IPS-20b (cell line): ENCODE measurements around the gene RNF39.

Experiments used
- H3K27ac ChIP-seq: one replicate; pipeline ENCODE4 v1.5.1; 2013; ENCODE audit warnings: low read length
- H3K27me3 ChIP-seq: 2 replicates; pipeline ENCODE4 v1.6.1; 2013; ENCODE audit warnings: mild to moderate bottlenecking, low read length, inconsistent platforms; ENCODE audit not compliant: insufficient read depth
- H3K36me3 ChIP-seq: 2 replicates; pipeline ENCODE4 v1.6.1; 2013; ENCODE audit warnings: low read depth, mild to moderate bottlenecking, inconsistent platforms, low read length, moderate library complexity; ENCODE audit not compliant: insufficient read depth
- H3K4me1 ChIP-seq: 2 replicates; pipeline ENCODE4 v1.6.1; 2013; ENCODE audit warnings: mild to moderate bottlenecking, control low read depth, inconsistent platforms, low read length, moderate library complexity; ENCODE audit not compliant: insufficient read depth
- H3K4me3 ChIP-seq: 2 replicates; pipeline ENCODE4 v1.5.1; 2013; ENCODE audit warnings: mild to moderate bottlenecking, low read length, inconsistent platforms
- H3K9ac ChIP-seq: 2 replicates; pipeline ENCODE4 v1.6.1; 2013; ENCODE audit warnings: low read depth, mild to moderate bottlenecking, inconsistent platforms, low read length, moderate library complexity
- H3K9me3 ChIP-seq: 2 replicates; pipeline ENCODE4 v1.6.1; 2013; ENCODE audit warnings: mild to moderate bottlenecking, low read depth, low read length, inconsistent platforms; ENCODE audit not compliant: insufficient read depth

Gene RNF39

DNA sequence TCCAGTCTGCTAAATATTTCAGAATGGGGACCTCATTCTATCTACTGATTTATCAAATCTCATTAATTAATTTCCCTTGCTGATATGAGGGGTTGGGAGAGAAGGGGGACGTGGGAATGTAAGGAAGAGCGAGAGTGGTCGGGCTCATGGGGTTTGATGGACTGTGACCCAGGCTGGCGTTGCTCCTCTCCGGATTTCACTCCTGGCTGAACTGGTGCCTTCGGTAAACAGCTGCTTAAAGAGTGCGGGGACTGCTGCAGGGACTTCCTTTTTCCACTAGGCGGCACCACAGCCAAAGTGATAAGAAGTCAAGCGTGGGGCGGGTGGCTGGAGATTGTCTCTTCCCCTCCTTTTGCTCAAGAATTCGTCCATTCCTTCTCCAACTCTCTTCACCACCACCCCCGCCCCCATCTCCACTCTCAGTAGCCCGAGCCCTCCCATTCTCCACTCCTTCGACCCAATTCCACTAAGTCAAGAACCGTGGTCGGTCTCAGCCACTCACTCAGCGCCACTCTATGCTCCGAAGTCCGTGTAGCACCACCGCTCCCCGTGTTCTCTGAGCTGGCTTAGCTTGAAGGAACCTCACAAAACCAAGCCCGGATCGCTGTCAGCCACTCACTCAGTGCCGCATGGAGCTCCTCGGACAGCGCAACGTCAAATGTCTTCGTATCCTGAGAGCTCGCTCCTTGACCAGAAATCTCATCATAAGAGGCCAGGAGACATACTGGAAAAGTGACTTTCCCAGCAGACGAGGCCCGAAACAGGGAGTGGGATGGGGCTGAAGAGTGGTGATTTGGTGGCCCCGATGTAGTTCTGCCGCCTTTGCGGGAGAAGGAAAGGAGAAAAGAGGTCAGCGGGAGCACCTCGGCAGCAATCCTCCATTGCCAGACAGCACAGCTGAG is 27.7 kb upstream of the RNF39 start:
- Histone ChIP-seq H3K9ac (no peak overlapping the region), H3K4me1 (peaks cover 6% of the 10 kb centered on the region; the same call in 1 of the 2 replicates), H3K9me3 (no peaks in the 10 kb centered on the region), H3K36me3 (no peaks in the 10 kb centered on the region), H3K4me3 (peak overlapping the region; percentile 63; the same call in 1 of the 2 replicates), H3K27ac (no peak overlapping the region), H3K27me3 (peaks cover 70% of the 10 kb centered on the region)

DNA sequence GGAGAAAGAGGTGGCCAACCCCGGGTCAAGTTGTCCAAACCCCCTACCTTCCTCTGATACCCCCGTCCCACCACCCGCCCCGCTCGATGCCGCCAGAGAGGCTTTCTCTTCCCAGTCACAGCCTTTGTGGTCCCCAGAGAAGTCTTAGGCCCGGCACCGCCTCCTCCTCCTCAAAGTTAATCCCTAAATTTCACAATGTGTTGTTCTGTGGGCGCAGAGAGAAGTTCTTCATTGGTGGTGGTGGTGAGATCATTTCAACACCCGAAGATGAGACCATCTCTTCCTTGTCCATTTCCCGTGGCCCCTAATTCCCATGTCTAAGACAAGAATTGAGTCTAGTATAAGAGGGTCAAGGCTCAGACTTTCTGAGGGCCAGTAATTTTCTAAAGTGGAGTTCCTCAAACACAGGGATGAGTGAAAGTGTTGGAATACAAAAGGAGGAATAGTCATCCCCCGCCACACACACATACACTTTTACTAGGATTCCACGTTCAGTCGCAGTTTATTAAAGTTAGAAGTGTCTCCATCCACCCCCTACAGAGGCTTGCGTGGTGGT is 26.9 kb upstream of the RNF39 start:
- Histone ChIP-seq H3K4me3 (peak overlapping the region; percentile 63), H3K27ac (no peak overlapping the region), H3K27me3 (peaks cover 77% of the 10 kb centered on the region), H3K36me3 (no peaks in the 10 kb centered on the region), H3K9me3 (no peaks in the 10 kb centered on the region), H3K9ac (no peak overlapping the region), H3K4me1 (peaks cover 6% of the 10 kb centered on the region; the same call in 1 of the 2 replicates)

DNA sequence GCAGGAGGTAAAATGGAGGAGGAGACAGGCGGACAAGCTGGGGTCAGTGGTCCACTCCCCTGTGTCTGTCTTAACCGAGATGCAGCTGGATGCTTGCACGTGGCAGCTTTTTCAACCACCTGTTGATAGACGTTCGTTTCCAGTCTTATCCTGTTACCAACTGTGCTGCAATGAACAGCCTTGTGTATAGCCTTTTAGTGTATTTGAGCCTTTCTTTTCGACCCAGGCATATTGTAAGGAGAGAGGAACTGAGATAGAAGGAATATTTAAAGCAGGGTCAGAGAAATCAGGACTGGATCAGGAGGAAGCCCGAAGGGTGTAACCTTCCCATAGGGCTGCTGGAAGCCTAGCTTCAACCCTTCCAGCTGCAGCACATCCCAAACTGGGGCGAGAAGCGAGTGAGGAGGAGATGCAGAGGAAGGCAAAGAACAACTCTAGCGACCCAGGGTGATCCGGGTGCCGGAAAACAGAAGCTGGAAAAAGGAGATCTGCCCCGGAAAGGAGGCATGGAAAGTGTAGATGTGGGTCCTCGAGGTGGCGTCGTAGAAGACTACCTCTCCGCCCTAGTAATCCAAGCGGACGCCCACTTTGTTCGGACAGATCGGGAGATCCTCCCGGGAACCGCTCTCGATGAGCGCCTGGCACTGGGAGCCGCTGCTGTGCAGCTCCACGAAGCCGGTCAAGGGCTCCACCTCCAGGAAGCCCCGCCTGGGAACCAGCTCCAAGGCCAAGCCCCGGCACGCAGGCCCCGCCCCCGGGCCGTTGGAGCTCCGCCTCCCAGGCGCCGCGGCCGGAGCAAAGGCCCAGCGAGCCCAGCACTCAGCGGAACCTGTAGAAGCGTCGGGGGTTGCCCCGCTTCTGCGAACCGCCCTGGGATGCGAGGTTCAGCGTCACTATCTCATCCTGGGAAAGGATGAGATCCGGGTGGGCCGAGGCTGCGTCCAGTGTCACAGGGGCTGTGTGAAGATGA is 26.2 kb upstream of the RNF39 start:
- H3K36me3 ChIP-seq: no peaks in the 10 kb centered on the region
- H3K27ac ChIP-seq: no peak overlapping the region
- H3K4me3 ChIP-seq: peak overlapping the region; percentile 63
- H3K9ac ChIP-seq: no peak overlapping the region
- peaks cover 6% of the 10 kb centered on the region; the same call in 1 of the 2 replicates for H3K4me1 ChIP-seq
- H3K9me3 ChIP-seq: no peaks in the 10 kb centered on the region
- H3K27me3 ChIP-seq: peaks cover 85% of the 10 kb centered on the region

DNA sequence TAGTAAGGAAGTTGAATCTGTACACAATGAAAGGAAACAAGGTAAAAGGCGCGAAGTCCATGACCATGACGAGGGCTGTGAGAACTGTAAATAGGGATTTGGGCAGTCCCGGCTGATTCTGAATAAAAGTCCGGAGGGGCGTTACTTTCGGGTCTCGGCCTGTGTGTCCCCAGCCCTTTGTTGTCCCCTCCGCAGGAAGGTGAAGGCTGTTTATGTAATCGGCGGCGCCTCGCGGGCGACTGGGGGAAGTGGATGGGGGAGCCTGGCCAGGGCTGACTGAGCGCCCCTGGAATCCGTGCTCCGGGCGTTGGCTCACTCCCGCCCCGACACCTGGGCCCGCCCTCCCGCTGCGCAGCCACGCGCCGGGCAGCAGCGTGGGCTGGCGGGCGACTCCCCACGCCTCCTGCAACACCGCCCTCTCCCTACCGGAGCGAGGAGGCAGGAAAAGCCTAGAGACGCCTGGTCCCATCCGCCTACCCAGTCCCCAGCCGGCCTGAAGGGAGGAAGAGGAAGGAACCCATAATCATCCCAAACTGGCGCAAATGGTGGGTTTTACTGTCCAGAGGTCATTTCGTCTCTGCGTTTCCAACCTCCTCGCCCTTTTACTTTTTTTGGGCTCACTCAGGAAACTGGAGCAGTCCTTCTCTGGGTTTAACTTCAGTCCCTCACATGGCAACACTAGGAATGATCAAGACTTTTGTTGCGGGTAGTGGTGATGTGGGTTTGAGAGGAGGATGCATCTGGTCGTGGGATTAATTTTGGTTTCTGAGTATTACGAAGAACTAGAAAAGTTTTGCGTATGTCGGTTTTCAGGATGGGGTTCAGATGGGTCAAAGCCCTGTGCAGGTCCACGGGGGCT is 25.2 kb upstream of the RNF39 start:
- Histone ChIP-seq H3K36me3 (no peaks in the 10 kb centered on the region), H3K4me1 (peaks cover 6% of the 10 kb centered on the region; the same call in 1 of the 2 replicates), H3K27me3 (peaks cover 89% of the 10 kb centered on the region), H3K27ac (no peak overlapping the region), H3K9me3 (no peaks in the 10 kb centered on the region), H3K9ac (peak overlapping the region; percentile 1; the same call in 1 of the 2 replicates), H3K4me3 (peak overlapping the region; percentile 63)

DNA sequence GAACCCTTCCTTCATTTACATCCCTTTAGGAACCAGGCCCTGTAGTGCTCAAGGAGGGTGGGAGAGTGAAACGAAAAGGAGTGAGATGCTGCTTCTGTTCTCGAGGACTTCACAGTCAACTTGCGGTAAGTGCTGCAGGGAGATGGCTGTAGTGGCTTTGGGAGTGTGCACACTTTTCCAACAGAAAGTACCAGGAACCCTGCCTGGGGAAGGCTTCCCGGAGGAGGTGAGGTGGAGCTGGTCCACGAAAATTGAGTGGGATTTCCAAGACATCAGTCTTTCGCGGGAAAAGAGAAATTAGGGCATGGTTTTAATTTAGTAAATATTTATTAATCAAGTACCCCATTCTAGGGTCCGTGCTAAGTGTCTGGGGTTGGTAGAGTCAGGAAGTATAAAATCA is 24.6 kb upstream of the RNF39 start:
- Histone ChIP-seq H3K4me3 (peak overlapping the region; percentile 63), H3K9me3 (no peaks in the 10 kb centered on the region), H3K4me1 (peaks cover 6% of the 10 kb centered on the region; the same call in 1 of the 2 replicates), H3K27me3 (peaks cover 88% of the 10 kb centered on the region), H3K27ac (no peak overlapping the region), H3K36me3 (no peaks in the 10 kb centered on the region), H3K9ac (no peak overlapping the region)

DNA sequence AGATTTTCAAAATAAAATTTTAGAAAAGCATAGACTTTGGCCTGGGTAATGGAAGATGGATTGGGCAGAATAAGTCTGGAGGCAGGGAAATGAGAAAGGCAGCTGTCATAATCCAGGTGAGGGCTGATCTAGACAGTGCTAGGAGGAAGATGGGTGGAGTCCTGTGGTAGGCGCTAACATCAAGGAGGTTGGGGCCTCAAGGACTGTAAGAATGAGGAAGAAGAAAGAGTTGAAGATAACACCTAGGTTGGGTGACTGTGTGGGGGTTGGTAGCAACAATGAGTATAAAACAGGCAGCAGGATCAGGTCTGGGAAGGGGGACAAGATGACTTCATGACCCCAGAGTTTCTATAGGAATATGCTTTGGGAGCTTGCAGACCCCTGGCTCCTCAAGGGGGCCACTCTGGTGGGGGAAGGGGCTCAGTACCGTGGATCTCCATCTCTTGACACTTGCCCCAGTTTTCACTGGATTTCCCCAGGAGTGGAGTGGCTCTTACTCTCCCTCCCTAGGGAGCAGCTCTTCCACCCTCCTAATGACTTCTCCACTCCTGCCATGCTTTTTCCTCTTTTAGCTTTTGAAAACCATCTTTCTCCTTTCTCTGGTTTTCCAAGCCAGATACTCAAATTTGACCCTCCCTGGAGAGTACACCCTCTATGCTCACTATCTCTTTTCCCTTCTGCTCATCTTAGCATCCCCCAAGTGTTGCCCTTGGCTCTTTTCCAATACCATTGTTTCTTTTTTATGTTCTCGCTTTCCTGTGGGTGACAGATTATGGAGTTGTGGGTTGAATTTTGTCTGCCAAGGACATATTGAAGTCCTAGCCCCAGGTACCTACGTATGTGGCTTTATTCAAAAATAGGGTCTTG is 22.6 kb upstream of the RNF39 start:
- H3K27ac ChIP-seq: no peak overlapping the region
- H3K4me3 ChIP-seq: no peak overlapping the region
- H3K4me1 ChIP-seq: peaks cover 6% of the 10 kb centered on the region; the same call in 1 of the 2 replicates
- no peaks in the 10 kb centered on the region for H3K9me3 ChIP-seq
- H3K9ac ChIP-seq: no peak overlapping the region
- peaks cover 68% of the 10 kb centered on the region for H3K27me3 ChIP-seq
- no peaks in the 10 kb centered on the region for H3K36me3 ChIP-seq

DNA sequence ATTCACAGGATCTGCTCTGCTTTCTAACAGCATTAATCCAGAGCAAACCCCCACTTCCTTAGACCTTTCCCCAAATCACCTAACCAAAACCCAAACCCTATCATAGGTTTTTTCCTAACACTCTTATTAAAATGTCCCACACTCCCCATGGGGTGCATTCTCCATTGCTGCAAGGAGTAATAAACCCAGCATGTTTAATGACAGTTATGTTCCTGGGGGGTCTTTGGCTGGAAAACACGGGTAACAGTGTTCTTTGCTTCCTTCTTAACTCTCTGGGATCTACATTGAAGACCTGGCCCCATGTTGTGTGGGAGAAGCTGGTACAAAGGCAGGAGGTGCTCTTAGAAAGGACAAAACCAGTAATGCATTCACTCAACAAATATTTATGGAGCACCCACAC is 21.3 kb upstream of the RNF39 start:
- Histone ChIP-seq H3K4me1 (peaks cover 6% of the 10 kb centered on the region; the same call in 1 of the 2 replicates), H3K27ac (no peak overlapping the region), H3K36me3 (no peaks in the 10 kb centered on the region), H3K9ac (no peak overlapping the region), H3K4me3 (no peak overlapping the region), H3K9me3 (no peaks in the 10 kb centered on the region), H3K27me3 (peaks cover 55% of the 10 kb centered on the region)

DNA sequence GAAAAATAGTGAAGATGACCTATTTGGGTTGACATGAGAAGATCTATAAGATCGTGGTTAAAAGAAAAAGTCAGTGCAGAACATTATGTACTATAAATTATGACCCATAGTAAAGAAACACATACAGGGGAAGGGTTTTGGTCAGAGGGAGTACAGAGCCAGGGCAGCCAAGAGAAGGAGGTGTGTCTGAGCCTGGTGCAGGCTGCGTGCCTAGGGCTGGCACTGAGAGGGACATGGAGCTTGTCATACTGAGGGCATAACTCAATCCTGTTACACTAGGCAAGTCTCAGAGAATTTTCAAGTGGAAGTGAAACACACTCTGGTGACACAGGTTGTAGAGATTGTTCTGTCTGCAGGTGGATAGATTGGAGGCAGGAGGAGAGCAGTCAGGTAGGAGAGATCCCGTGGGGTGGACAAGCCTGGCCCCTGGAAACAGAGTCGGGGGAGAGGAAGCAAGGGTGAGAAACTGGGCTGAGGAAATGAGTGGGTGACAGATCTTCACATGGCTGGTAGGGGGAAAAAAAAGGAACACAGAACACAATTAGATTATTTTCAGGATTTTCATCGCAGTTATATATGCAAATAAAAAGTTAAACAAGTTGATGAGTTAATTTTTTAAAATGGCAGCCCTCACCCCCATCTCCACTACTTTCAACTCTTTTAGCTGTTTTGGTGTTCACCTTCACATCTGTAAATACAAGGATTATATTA is 18.5 kb upstream of the RNF39 start:
- Histone ChIP-seq H3K27me3 (peaks cover 28% of the 10 kb centered on the region), H3K36me3 (no peaks in the 10 kb centered on the region), H3K27ac (no peak overlapping the region), H3K9me3 (no peaks in the 10 kb centered on the region), H3K9ac (no peak overlapping the region), H3K4me3 (no peak overlapping the region), H3K4me1 (no peaks in the 10 kb centered on the region)

DNA sequence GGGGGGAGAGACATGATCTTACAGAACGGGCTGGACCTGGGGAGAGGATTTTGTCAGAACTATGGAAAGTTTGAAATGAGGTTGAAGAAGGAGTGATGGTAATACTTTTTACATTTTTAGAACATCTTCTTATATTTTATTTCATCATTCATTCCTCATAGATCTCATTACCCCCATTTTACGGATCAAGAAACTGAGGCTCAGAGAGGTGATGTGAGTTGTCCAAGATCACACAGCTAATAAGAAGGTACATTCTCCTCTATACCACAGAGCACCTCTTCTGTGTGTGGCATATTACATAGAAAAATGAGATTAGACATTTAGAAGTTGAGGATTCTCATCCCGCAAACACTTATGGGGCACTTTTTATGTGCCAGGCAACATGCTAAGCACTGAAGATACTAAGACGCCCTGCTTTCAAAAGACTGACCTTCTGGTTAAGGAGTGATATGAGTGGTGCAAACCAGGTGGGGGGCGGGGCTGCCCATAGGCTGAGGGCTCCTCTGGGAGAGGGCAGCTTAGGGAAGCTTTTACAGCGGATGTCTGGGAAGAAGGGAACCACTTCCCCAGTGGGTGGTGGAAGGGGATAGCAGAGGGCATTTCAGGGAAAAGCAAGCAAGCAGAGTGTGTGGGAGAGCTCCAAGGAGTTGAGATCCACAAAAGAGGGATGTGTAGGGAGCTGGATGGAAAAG is 17.4 kb upstream of the RNF39 start:
- no peak overlapping the region for H3K27ac ChIP-seq
- H3K36me3 ChIP-seq: no peaks in the 10 kb centered on the region
- H3K4me1 ChIP-seq: no peaks in the 10 kb centered on the region
- H3K27me3 ChIP-seq: peaks cover 17% of the 10 kb centered on the region
- H3K9ac ChIP-seq: no peak overlapping the region
- H3K9me3 ChIP-seq: no peaks in the 10 kb centered on the region
- no peak overlapping the region for H3K4me3 ChIP-seq
